ENCODE data around the gene NUDT14. TPM values are rescaled to one million over a fixed set of nuclear protein-coding genes. Genes with fewer than 3 reads are reported as not detected.
A peak's percentile ranks its signal among the peaks of the same experiment; 100 is the strongest.

The NUDT14 gene
- total RNA-seq, 2 experiments from 2014 or later, result 8.6 to 9.1 TPM

DNA sequence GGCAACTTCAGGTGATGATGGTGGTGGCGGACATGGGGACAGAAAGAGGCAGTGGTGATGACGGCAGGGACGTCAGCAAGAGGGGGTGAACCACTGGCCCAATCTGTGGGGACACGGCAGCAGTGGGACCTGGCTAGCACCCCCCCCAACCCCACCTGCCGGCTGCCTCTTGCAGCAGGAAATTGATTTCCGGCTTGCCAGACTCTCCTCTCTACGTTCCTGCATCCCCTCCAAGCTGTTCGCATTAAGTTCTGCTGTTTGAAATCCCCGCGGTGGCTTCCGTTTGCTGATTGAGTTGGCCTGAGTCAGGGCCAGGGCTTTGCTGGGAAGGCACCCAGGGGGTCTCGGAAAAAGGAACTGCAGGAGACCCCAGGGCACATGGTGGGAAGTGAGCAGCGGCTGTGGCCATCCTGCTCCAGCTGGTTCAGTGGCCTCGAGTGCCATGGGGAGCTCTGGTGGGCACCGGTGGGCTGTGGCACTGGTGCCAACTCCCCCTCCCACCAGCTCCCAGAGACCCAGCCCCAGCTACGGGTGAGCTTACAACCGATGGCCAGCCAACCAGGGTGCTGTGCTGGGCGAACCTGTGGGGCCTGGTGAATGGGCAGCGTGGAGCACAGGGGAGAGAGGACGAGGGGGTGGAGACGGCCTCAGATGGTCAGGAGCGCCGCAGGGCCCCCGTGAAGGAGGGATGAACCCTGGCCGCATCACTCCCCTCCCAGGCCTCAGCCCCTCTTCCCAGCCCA, 14.6 kb upstream of the NUDT14 start:
- Mint-ChIP-seq H3K36me3 (no peaks in the 10 kb centered on the region), H3K27ac (no peak overlapping the region), H3K9me3 (no peaks in the 10 kb centered on the region), H3K27me3 (peaks cover 51% of the 10 kb centered on the region), H3K4me1 (peaks cover 21% of the 10 kb centered on the region), H3K4me3 (no peak overlapping the region)
- DNase-seq, result no peak

DNA sequence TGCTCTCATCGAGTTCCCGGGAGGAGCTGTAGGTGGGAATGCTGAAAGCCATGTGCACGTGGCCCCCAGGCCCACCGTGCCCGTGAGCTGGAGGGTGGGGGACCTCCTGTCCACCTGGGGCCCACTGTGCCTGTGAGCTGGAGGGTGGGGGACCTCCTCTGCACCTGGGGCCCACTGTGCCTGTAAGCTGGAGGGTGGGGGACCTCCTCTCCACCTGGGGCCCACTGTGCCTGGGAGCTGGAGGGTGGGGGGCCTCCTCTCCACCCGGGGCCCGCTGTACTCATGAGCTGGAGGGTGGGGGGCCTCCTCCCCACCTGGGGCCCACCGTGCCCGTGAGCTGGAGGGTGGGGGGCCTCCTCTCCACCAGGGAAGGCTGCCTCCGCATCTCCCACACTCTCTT, 13.9 kb upstream of the NUDT14 start:
- no peaks in the 10 kb centered on the region for H3K9me3 Mint-ChIP-seq
- H3K36me3 Mint-ChIP-seq, result no peaks in the 10 kb centered on the region
- H3K4me3 Mint-ChIP-seq, result no peak overlapping the region
- no peak overlapping the region for H3K27ac Mint-ChIP-seq
- peaks cover 21% of the 10 kb centered on the region for H3K4me1 Mint-ChIP-seq
- DNase-seq, result no peak
- peaks cover 45% of the 10 kb centered on the region for H3K27me3 Mint-ChIP-seq

DNA sequence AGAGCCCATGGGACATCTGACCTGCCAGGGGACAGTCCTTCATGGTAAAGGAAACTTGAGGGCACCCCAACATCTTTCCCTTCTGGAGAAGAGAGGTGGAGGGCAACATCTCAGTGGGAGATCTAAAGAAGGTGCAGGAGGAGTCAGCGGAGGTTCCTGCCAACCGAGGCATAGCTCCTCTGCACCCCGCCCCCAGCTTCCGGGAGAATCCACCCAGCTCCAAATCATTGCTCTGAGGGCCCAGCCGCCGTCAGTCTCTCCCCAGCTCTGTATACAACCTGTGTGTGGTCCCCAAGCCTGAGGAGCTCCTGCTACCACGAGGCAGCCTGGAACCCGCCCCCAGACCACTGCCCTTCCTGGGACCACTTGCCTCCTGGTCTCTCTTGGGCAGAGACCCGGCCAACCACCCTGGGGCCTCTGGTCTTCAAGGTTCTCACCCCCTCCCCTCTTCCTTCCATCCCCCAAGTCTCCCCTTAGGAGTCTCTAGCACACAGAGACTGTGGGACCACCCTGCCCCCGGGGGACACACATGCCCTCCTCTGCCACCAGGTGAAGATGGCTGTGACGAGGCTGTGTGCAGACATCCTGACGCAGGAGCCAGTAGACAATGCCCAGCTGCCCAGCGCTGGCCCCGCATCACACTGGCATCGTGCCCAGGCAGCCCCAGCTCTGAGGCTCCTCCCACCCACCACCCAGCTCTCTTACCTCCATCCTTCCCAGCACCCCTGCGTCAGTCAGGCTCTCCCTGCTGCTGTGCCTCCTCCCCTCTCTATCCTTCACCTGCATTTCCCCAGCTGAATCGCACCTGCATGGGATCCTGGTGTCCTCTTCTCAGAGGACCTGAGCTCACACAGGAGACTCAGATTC, 13.0 kb upstream of the NUDT14 start:
- Mint-ChIP-seq H3K4me3 (peak overlapping the region; percentile 22), H3K27ac (no peak overlapping the region), H3K36me3 (no peaks in the 10 kb centered on the region), H3K9me3 (no peaks in the 10 kb centered on the region), H3K27me3 (peaks cover 36% of the 10 kb centered on the region), H3K4me1 (peaks cover 21% of the 10 kb centered on the region)
- DNase-seq, result peak; percentile 57

DNA sequence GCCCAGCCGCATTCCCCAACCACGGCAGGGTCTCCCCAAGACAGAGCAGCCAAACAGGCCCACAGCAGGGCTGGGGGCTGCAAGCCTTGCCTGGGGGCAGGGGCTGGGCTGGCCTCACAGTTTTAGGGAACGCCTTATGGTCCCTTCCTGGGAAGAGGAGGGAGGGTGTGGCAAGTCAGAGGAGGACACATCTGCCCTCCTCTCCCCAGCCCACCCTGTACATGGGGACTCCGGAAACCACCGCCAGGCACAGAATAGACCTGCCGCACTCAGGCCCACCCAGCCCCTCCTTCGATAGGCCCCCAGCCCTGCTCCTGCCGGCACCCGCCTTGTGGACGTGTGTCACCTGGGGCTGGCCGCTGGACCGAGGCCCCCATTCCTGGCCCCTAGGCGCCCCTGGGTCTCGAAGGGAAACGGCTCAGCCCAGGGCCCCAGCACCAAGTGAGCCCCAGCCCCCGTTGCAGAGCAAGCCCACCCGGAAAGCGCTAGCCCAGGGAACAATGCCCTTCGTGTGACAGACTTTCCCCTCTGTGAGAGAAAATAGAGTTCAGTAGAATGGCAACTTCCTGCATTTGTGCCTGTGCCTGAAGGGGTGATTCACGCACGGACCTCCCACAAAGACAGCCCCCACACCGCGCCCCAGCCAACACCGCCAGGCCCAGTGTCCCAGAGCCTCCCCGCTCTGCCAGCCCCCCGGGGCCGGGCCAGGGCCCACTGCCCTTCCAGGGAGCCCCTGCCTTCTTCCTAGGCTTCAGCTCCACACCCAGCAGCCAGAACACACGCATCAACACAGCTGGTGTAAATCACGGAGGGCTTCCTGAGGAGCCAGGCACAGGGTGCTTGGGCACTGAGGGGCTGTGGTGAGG, 12.0 kb upstream of the NUDT14 start:
- no peaks in the 10 kb centered on the region for H3K36me3 Mint-ChIP-seq
- no peak overlapping the region for H3K27ac Mint-ChIP-seq
- DNase-seq, result peak; percentile 50
- H3K27me3 Mint-ChIP-seq, result peaks cover 27% of the 10 kb centered on the region
- no peak overlapping the region for H3K4me3 Mint-ChIP-seq
- peaks cover 4% of the 10 kb centered on the region for H3K9me3 Mint-ChIP-seq
- peaks cover 21% of the 10 kb centered on the region for H3K4me1 Mint-ChIP-seq

DNA sequence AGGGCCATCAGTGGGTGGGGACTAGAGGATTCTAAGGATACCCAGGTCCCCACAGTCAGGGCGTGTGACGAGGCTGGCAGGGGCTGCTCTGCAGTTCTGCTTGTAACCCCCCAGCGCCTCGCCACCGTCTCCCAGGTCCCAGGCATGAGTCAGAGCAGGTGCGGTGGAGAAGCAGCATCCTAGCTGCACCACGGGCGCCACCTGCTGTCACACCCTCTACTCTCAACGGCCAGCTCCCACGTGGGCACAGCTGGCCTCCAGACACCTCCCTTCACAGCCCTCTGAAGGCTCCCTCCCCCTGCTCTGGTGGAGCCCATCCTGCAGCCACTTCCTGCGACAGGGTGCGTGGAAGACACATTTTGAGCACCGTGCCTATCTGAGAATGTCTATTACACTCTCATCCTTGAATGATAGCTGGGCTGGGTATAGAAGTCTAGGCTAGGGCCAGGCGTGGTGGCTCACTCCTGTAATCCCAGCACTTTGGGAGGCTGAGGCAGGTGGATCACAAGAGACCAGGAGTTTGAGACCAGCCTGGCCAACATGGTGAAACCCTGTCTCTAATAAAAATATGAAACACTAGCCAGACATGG, 6.9 kb upstream of the NUDT14 start:
- DNase-seq, result no peak
- H3K27ac Mint-ChIP-seq, result no peak overlapping the region
- H3K27me3 Mint-ChIP-seq, result no peaks in the 10 kb centered on the region

DNA sequence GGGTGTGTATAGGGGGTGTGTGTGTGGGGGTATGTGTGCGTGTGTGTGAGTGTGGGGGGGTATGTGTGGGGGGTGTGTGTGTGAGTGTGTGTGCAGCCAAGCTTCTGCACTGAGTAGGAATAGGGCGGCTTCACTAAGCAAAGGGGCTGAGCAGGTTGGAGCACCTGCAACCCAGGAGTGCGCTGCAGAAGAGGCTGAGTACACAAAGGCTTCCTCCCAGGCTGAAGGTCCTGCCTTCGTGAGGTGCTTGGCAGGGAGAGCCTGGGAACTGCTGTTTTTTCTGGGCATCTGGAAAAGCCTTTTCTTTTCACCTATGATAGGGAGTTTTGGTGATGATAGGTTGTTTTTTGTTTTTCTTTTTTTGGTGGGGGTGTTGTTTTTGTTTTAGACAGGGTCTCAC, 6.0 kb upstream of the NUDT14 start:
- no peak overlapping the region for H3K27ac Mint-ChIP-seq
- DNase-seq, result no peak
- no peak overlapping the region for H3K4me3 Mint-ChIP-seq
- peaks cover 6% of the 10 kb centered on the region for H3K9me3 Mint-ChIP-seq
- H3K27me3 Mint-ChIP-seq, result no peaks in the 10 kb centered on the region
- H3K36me3 Mint-ChIP-seq, result no peaks in the 10 kb centered on the region
- peaks cover 3% of the 10 kb centered on the region for H3K4me1 Mint-ChIP-seq

More for the DNA sequence above, 6.9 kb upstream of the NUDT14 start:
- Mint-ChIP-seq H3K4me1 (peaks cover 1% of the 10 kb centered on the region), H3K9me3 (peaks cover 6% of the 10 kb centered on the region), H3K36me3 (no peaks in the 10 kb centered on the region), H3K4me3 (no peak overlapping the region)

DNA sequence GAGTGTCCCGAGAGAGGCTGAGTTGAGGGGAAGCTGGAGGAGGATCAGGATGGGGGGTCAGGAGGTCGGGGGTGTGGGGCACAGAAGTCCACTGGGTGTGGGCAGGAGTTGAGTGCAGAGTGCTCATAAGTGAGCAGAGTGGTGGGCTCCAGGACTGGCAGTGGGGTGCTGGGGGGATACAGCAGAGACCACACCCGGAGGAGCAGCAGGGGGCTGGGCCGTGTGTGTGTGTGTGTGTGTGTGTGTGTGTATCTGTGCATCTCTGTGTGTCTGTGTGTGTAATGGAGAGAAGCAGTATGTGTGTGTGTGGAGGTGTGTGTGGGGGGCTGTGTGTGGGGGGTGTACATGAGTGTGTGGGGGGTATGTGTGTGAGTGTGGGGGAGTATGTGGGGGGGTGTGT, 4.9 kb upstream of the NUDT14 start:
- no peaks in the 10 kb centered on the region for H3K36me3 Mint-ChIP-seq
- no peak for DNase-seq
- H3K4me3 Mint-ChIP-seq, result no peak overlapping the region
- peaks cover 6% of the 10 kb centered on the region for H3K9me3 Mint-ChIP-seq
- H3K27ac Mint-ChIP-seq, result no peak overlapping the region
- H3K27me3 Mint-ChIP-seq, result no peaks in the 10 kb centered on the region
- peaks cover 4% of the 10 kb centered on the region for H3K4me1 Mint-ChIP-seq

DNA sequence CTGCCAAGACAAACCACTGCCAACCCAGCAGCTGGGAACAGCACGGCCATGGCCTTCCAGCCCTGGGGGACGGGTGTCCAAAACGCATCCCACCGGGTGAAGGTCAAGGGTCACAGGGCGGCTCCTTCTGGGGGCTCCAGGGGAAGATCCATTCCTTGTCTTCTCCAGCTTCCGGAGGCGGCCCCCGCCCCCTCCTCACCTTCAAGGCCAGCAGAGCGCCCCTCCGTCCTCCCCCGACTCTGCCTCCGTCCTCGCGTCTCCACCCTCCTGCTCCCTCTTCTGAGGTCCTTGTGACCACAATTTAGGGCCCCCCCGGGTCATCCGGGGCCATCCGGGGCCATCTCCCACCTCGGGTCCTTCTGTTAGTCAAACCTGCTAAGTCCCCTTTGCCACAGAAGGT, 3.9 kb upstream of the NUDT14 start:
- peaks cover 7% of the 10 kb centered on the region for H3K4me1 Mint-ChIP-seq
- H3K27ac Mint-ChIP-seq, result no peak overlapping the region
- no peaks in the 10 kb centered on the region for H3K36me3 Mint-ChIP-seq
- no peak for DNase-seq
- H3K9me3 Mint-ChIP-seq, result peaks cover 6% of the 10 kb centered on the region
- no peaks in the 10 kb centered on the region for H3K27me3 Mint-ChIP-seq
- H3K4me3 Mint-ChIP-seq, result no peak overlapping the region

DNA sequence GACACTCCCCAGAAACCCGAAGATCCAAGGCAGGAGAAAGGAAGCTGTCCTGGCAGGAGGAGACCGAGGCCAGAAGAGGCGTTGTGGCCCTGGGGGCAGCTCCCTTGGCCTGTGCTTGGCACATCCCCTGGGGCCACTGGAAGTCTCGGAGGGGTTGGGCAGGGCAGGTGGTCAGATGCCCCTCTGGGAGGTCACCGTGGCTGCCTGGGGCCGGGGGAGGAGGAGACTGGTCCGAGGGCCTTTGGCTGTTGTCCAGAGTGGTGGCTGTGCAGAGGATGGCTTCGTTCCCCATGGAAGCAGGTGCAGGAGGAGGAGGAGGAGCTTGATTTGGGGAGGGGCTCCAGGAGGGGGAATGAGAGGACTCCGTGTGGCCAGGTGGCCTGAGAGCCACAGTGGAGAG, 3.3 kb upstream of the NUDT14 start:
- Mint-ChIP-seq H3K4me3 (no peak overlapping the region), H3K27ac (no peak overlapping the region), H3K4me1 (peaks cover 7% of the 10 kb centered on the region), H3K36me3 (no peaks in the 10 kb centered on the region), H3K9me3 (peaks cover 6% of the 10 kb centered on the region), H3K27me3 (no peaks in the 10 kb centered on the region)
- DNase-seq, result no peak

DNA sequence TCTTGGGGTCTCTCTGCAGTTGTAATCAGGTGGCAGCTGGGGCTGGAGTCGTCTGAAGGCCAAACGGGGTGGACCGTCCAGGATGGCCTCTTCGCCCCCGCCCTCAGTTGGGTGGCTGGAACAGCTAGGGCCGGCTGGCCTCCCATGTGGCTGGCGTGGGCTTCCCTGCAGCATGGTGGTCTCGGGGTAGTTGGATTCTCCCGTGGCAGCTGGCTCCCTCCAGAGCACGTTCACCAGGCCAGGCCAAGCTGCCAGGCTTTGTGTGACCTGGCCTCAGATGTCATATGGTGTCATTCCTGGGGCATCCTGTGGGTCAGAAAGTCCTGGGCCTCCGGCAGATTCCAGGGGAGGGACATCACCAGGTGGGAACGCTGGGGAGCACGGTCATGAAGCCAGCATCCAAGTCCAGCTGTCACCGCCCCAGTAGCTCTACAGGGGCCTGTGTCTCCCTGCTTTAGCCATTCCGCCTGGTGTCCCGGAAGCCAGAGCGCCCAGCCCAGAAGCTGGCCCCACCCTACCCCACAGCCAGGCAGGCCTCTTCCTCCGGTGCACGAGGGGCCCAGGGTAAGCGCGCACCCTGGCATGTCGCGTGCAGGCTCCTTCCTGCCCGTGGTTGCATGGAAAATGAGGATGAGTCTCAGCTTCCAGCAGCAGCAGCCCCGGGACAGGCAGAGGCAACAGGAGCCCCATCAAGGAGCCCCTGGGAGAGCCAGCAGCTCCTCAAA, 1.3 kb upstream of the NUDT14 start:
- H3K4me3 Mint-ChIP-seq, result no peak overlapping the region
- H3K9me3 Mint-ChIP-seq, result no peaks in the 10 kb centered on the region
- H3K27me3 Mint-ChIP-seq, result no peaks in the 10 kb centered on the region
- H3K27ac Mint-ChIP-seq, result no peak overlapping the region
- DNase-seq, result no peak
- peaks cover 7% of the 10 kb centered on the region for H3K4me1 Mint-ChIP-seq
- H3K36me3 Mint-ChIP-seq, result no peaks in the 10 kb centered on the region

DNA sequence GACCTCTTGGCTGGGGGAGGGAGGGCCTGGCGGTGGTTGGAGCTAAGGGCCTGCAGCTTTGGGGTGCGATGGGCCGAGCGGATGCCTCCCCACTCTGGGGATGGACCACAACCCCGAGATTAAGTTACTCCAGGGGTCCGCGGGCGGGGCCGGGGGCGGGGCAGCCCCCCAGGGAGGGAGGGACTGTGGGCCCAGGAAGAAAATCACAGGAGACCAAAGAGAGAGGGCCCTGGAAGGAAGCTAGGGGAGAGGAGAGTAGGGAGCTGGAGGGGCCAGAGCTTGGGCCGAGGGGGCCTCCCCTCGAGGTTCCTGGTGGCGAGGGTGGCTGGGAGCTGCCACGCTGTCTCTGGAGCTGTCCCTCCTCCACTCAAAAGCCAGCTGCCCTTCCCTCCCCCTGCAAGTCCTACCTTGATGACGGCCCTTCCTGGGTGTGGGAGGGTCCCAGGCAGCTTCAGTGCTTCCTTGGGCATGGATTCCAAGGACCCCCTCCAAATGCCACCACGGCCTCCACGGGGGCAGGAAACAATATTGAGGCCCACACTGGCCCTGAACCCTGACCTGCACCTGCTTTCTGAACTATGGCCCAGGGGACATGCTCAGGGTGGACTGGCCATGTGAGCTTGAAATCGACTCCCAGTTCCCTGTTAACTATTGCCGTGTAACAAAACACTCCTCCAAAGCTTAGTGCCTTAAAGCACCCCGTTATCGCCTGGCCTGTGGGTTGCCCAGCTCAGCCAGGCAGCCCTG, 610 bp upstream of the NUDT14 start:
- Mint-ChIP-seq H3K4me1 (peaks cover 7% of the 10 kb centered on the region), H3K27me3 (no peaks in the 10 kb centered on the region), H3K4me3 (peak overlapping the region; percentile 47), H3K27ac (no peak overlapping the region), H3K36me3 (no peaks in the 10 kb centered on the region), H3K9me3 (no peaks in the 10 kb centered on the region)
- DNase-seq, result no peak

DNA sequence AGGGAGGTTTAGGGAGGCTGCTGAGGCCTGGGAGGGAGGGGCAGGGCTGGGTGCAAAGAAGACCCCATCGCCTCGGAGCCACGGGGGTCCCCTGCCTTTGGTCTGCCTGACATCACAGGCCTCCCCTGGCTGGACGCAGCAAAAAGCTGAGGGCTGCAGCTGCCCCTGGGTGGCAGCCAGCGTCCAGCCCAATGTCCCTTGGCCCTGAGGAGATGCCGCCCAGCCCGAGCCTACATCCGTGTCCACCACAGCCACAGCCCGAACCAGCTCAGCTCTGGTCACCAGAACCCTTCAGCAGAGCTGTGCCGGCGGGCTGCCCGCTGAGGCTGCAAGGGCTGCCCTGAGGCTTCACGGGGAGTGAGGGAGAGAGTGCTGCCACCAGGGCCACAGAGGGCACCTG, 1.9 kb downstream of the NUDT14 start:
- Mint-ChIP-seq H3K27ac (no peak overlapping the region), H3K27me3 (no peaks in the 10 kb centered on the region), H3K9me3 (no peaks in the 10 kb centered on the region), H3K36me3 (no peaks in the 10 kb centered on the region), H3K4me3 (no peak overlapping the region), H3K4me1 (peaks cover 16% of the 10 kb centered on the region)
- DNase-seq, result no peak

DNA sequence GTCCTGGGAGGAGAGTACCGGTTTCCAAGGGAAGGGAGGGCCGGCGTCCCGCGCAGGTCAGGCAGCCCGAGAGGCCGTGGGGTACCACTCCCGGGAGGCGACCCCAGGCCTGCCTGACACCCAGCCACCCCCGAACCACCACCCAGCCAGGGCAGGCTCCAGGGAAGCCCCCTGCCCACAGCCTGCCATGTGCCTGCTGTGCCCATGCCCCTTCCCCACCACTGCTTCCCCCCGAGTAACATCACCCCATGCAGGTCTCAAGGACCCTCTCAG, 2.3 kb downstream of the NUDT14 start:
- Mint-ChIP-seq H3K9me3 (no peaks in the 10 kb centered on the region), H3K27ac (no peak overlapping the region), H3K4me3 (no peak overlapping the region), H3K27me3 (no peaks in the 10 kb centered on the region), H3K36me3 (no peaks in the 10 kb centered on the region), H3K4me1 (peaks cover 18% of the 10 kb centered on the region)
- no peak for DNase-seq

Measured in activated naive CD8-positive, alpha-beta T cell treated with anti-CD3 and anti-CD28 coated beads for 36 hours (primary cell).